ACHN (cell line): ENCODE data around the gene SIX4.
"Not testable (repeated sequence)": the region's sequence is repeated elsewhere in the genome, so short reads cannot be mapped to it uniquely, and the experiment has no call there.

Experiments used
- DNase-seq: peaks from one replicate; pipeline ENCODE4 v3.0.0-alpha.2; 2015
- in situ Hi-C: cut with HindIII; loops from 2 replicates; pipeline ENCODE4 v1.10.0; 2017; ENCODE audit warnings: low sequenced_read_pairs, low pct_ligation_motif_present, low pct_unique_long_range_greater_than_20kb

SIX4 gene

GRCh38 chr14:60723907-60724618 is at the start of gene SIX4:
SIX4 (minus strand) TSS chr14:60724351; CDS start chr14:60724074, 277 bp downstream.
- peak; percentile 77 for DNase-seq
- in situ Hi-C loops, result no loop called here

- in situ Hi-C loops, result no loop called here
- no peak for DNase-seq
Measured at GRCh38 chr14:60773558-60773957, 49.4 kb upstream of the SIX4 start.

- DNase-seq, result no peak
- in situ Hi-C loops, result no loop called here
Measured at GRCh38 chr14:60771117-60771516, 47.0 kb upstream of the SIX4 start.

GRCh38 chr14:60768602-60769001 is 44.5 kb upstream of the SIX4 start:
- in situ Hi-C loops, result no loop called here
- no peak for DNase-seq

GRCh38 chr14:60760644-60761364 is 36.7 kb upstream of the SIX4 start:
- DNase-seq, result no peak

GRCh38 chr14:60760209-60760608 is 36.1 kb upstream of the SIX4 start:
- no peak for DNase-seq
- in situ Hi-C loops, result no loop called here

More at GRCh38 chr14:60760644-60761364, 36.7 kb upstream of the SIX4 start:
- in situ Hi-C loops, result no loop called here

- DNase-seq, result no peak
- in situ Hi-C loops, result no loop called here
Measured at GRCh38 chr14:60758885-60759284, 34.7 kb upstream of the SIX4 start.

- in situ Hi-C loops, result no loop called here
- peak; percentile 6 for DNase-seq
Measured at GRCh38 chr14:60757567-60758002, 33.4 kb upstream of the SIX4 start.

GRCh38 chr14:60756847-60757246 is 32.7 kb upstream of the SIX4 start:
- in situ Hi-C loops, result no loop called here
- DNase-seq, result no peak

- in situ Hi-C loops, result no loop called here
- no peak for DNase-seq
Measured at GRCh38 chr14:60753264-60754119, 29.3 kb upstream of the SIX4 start.

- DNase-seq, result no peak
- in situ Hi-C loops, result no loop called here
Measured at GRCh38 chr14:60744566-60744965, 20.4 kb upstream of the SIX4 start.

- DNase-seq, result no peak
- in situ Hi-C loops, result no loop called here
Measured at GRCh38 chr14:60738843-60739508, 14.8 kb upstream of the SIX4 start.

GRCh38 chr14:60736494-60736893 is 12.3 kb upstream of the SIX4 start:
- in situ Hi-C loops, result no loop called here
- DNase-seq, result peak; percentile 58

- DNase-seq, result peak; percentile 12
- in situ Hi-C loops, result no loop called here
Measured at GRCh38 chr14:60735416-60735815, 11.3 kb upstream of the SIX4 start.

GRCh38 chr14:60734465-60735242 is 10.5 kb upstream of the SIX4 start, which contains the start of gene MNAT1:
MNAT1 (plus strand) TSS chr14:60734761; CDS start chr14:60734863, 102 bp downstream.
- peak; percentile 80 for DNase-seq
- in situ Hi-C loops, result no loop called here

- DNase-seq, result no peak
- in situ Hi-C loops, result no loop called here
Measured at GRCh38 chr14:60732840-60733483, 8.8 kb upstream of the SIX4 start.

- in situ Hi-C loops, DNase-seq: not testable (repeated sequence)
Measured at GRCh38 chr14:60731291-60731690, 7.1 kb upstream of the SIX4 start.
